Thymus (tissue), 11 donors: Measurements from ENCODE around the gene MFSD1. TPM values are rescaled to one million over a fixed set of nuclear protein-coding genes. Genes with fewer than 3 reads are reported as not detected.

Source experiments
- DNase-seq, 9 donors: peaks; one replicate each; pipeline ENCODE4 v3.0.0-alpha.2; 2013; ENCODE audit warnings: low spot score in 9 of 9, low read depth in 6 of 9, missing footprints in 1 of 9
- H3K27ac ChIP-seq, 2 donors: one replicate each; pipeline ENCODE4 v1.5.1; 2013; ENCODE audit warnings: control low read depth in 1 of 2, low read depth in 1 of 2, low read length in 1 of 2, mild to moderate bottlenecking in 1 of 2, moderate library complexity in 1 of 2
- H3K27me3 ChIP-seq, 2 donors: one replicate each; pipeline ENCODE4 v1.5.1; 2013; ENCODE audit warnings: low read length in 1 of 2; ENCODE audit not compliant: control insufficient read depth in 2 of 2, insufficient read depth in 1 of 2
- H3K36me3 ChIP-seq, 2 donors: one replicate each; pipeline ENCODE4 v1.5.1; 2013; ENCODE audit warnings: low read length in 1 of 2, mild to moderate bottlenecking in 1 of 2, moderate library complexity in 1 of 2; ENCODE audit not compliant: control insufficient read depth in 2 of 2, insufficient read depth in 2 of 2
- H3K4me1 ChIP-seq, 2 donors: one replicate each; pipeline ENCODE4 v1.5.1; 2013; ENCODE audit warnings: low read length in 2 of 2; ENCODE audit not compliant: control insufficient read depth in 2 of 2, insufficient read depth in 2 of 2
- H3K4me3 ChIP-seq, 2 donors: one replicate each; pipeline ENCODE4 v1.5.1; 2013; ENCODE audit warnings: low read length in 2 of 2, control low read depth in 1 of 2, mild to moderate bottlenecking in 1 of 2
- H3K9me3 ChIP-seq, 2 donors: one replicate each; pipeline ENCODE4 v1.5.1; 2013; ENCODE audit warnings: low read length in 1 of 2, mild to moderate bottlenecking in 1 of 2; ENCODE audit not compliant: control insufficient read depth in 2 of 2, insufficient read depth in 1 of 2
- WGBS: extraction: QIAGEN DNeasy Blood & Tissue Kit; methylation state at CpG from one replicate; pipeline ENCODE4 v1.1.7; 2013; 5-methylcytosine and 5-hydroxymethylcytosine counted together
- polyA plus RNA-seq: library from polyadenylated mRNA; stranded (reverse); fragments of 200-250 nt; gene quantifications from one replicate; pipeline ENCODE4 v1.2.3, GENCODE V29; 2013
- total RNA-seq: library from RNA; stranded (reverse); fragments of 120-200 nt; gene quantifications from one replicate; pipeline ENCODE4 v1.2.4, GENCODE V29; 2013
- donor health status: healthy.

MFSD1 gene
- total and polyA plus RNA-seq, 2 donors: 58.7 to 61.4 TPM

GRCh38 chr3:158773845-158774830 lies 27.7 kb upstream of the MFSD1 start:
- H3K36me3 ChIP-seq: no peaks in the 10 kb centered on the region
- H3K9me3 ChIP-seq: no peaks in the 10 kb centered on the region
- H3K27ac ChIP-seq: no peak overlapping the region
- WGBS: 94% methylated on average over 7 of the region's 7 CpGs
- no peaks in the 10 kb centered on the region for H3K27me3 ChIP-seq
- no peaks in the 10 kb centered on the region for H3K4me1 ChIP-seq
- no peak for DNase-seq
- H3K4me3 ChIP-seq: no peak overlapping the region

DNA sequence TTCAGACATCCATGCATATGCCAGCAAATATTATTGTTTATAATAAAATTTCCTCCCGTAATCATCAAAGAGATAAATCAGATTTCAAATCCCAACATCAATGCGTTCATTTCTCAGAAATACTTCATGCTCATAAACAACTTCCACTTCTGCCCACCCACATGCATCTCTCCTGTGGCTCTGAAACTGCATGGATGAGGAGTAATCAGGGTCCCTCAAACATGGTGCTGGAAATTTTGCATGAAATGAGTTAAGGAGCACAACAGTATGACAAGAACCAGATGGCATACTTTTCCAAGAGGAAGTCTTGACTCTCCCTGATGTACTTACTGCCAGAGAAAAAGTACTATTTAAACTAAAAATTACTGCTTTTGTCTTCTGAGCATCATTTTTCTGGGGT lies 26.9 kb upstream of the MFSD1 start:
- H3K36me3 ChIP-seq: no peaks in the 10 kb centered on the region
- 94% methylated on average over 2 of the region's 2 CpGs for WGBS
- no peaks in the 10 kb centered on the region for H3K4me1 ChIP-seq
- no peak for DNase-seq
- no peaks in the 10 kb centered on the region for H3K9me3 ChIP-seq
- H3K27me3 ChIP-seq: no peaks in the 10 kb centered on the region
- no peak overlapping the region for H3K27ac ChIP-seq
- no peak overlapping the region for H3K4me3 ChIP-seq

GRCh38 chr3:158775426-158776410 lies 26.1 kb upstream of the MFSD1 start:
- H3K27ac ChIP-seq: no peak overlapping the region
- 98% methylated on average over 3 of the region's 3 CpGs for WGBS
- DNase-seq: no peak

GRCh38 chr3:158776531-158776930 lies 25.3 kb upstream of the MFSD1 start:
- Histone ChIP-seq H3K36me3 (no peaks in the 10 kb centered on the region), H3K4me1 (no peaks in the 10 kb centered on the region), H3K27me3 (no peaks in the 10 kb centered on the region), H3K9me3 (no peaks in the 10 kb centered on the region), H3K27ac (no peak overlapping the region), H3K4me3 (no peak overlapping the region)
- 89% methylated on average over 7 of the region's 7 CpGs for WGBS
- DNase-seq: no peak

More at GRCh38 chr3:158775426-158776410, 26.1 kb upstream of the MFSD1 start:
- Histone ChIP-seq H3K9me3 (no peaks in the 10 kb centered on the region), H3K4me1 (no peaks in the 10 kb centered on the region), H3K27me3 (no peaks in the 10 kb centered on the region), H3K36me3 (no peaks in the 10 kb centered on the region), H3K4me3 (no peak overlapping the region)

- Histone ChIP-seq H3K4me3 (no peak overlapping the region), H3K27ac (peak overlapping the region in 1 of 2 donors; percentile 20), H3K27me3 (no peaks in the 10 kb centered on the region), H3K36me3 (no peaks in the 10 kb centered on the region), H3K9me3 (no peaks in the 10 kb centered on the region), H3K4me1 (no peaks in the 10 kb centered on the region)
- whole genome bisulfite sequencing: 96% methylated on average over 3 of the region's 3 CpGs
- DNase-seq: no peak
Observed at GRCh38 chr3:158777161-158777873, 24.5 kb upstream of the MFSD1 start.

DNA sequence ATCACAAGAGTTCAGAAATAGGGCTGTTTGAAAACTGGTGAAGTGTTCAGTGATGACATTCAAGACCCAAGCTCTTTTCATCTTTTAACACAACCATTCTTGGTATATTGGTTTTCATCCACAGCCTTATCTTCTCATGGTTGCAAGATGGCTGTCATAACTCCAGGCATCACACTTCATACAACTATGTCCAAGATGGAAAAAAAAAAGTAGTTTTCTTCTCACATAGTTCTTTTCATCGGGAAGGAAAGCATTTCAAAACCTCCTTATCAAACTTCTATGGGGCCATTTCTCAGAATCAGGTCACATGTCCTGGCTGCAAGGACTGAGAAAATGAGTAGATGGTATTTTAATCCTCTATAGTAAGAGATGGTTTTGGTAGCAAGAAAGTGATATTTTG lies 21.1 kb upstream of the MFSD1 start:
- Histone ChIP-seq H3K27ac (no peak overlapping the region), H3K4me1 (no peaks in the 10 kb centered on the region)
- no peak for DNase-seq

GRCh38 chr3:158781191-158781590 lies 20.7 kb upstream of the MFSD1 start:
- no peak overlapping the region for H3K27ac ChIP-seq
- 94% methylated on average over 2 of the region's 2 CpGs for WGBS
- no peak overlapping the region for H3K4me3 ChIP-seq

More for the DNA sequence above, 21.1 kb upstream of the MFSD1 start:
- no peaks in the 10 kb centered on the region for H3K27me3 ChIP-seq
- H3K4me3 ChIP-seq: no peak overlapping the region
- H3K9me3 ChIP-seq: no peaks in the 10 kb centered on the region
- H3K36me3 ChIP-seq: no peaks in the 10 kb centered on the region
- 98% methylated on average over 1 of the region's 1 CpG for WGBS

GRCh38 chr3:158781849-158782248 lies 20.0 kb upstream of the MFSD1 start:
- H3K4me1 ChIP-seq: no peaks in the 10 kb centered on the region
- H3K27ac ChIP-seq: no peak overlapping the region
- no peaks in the 10 kb centered on the region for H3K27me3 ChIP-seq
- no peaks in the 10 kb centered on the region for H3K36me3 ChIP-seq
- H3K4me3 ChIP-seq: no peak overlapping the region
- no peaks in the 10 kb centered on the region for H3K9me3 ChIP-seq
- DNase-seq: no peak
- WGBS: 95% methylated on average over 1 of the region's 1 CpG

More at GRCh38 chr3:158781191-158781590, 20.7 kb upstream of the MFSD1 start:
- no peak for DNase-seq
- Histone ChIP-seq H3K27me3 (no peaks in the 10 kb centered on the region), H3K9me3 (no peaks in the 10 kb centered on the region), H3K36me3 (no peaks in the 10 kb centered on the region), H3K4me1 (no peaks in the 10 kb centered on the region)
